Adrenal gland (tissue), 12 donors: ENCODE data around the gene TEX35. TPM values are rescaled to one million over a fixed set of nuclear protein-coding genes. Genes with fewer than 3 reads are reported as not detected.

Experiments used
- DNase-seq, 7 donors: peaks; one replicate each; pipeline ENCODE4 v3.0.0-alpha.2; 2019 to 2020
- H3K27ac ChIP-seq, 5 donors: fragments of 200-600 bp; sonication (generic) in 4 of 5; 1 replicate in 3 of 5; 2 replicates in 2 of 5; pipeline versions ENCODE4 v1.5.1 to v1.8.0; 2016 to 2020; ENCODE audit warnings: mild to moderate bottlenecking in 1 of 5
- H3K27me3 ChIP-seq: fragments of 200-600 bp; 2 replicates; pipeline ENCODE4 v1.8.0; 2021
- H3K36me3 ChIP-seq, 2 donors: fragments of 200-600 bp; replicated peaks in 1 of 2; 1 replicate in 1 of 2; 2 replicates in 1 of 2; pipeline versions ENCODE4 v1.5.1 to v1.8.0; 2018 to 2022
- H3K4me1 ChIP-seq, 2 donors: fragments of 200-600 bp; replicated peaks in 1 of 2; 1 replicate in 1 of 2; 2 replicates in 1 of 2; pipeline versions ENCODE4 v1.5.1 to v1.8.0; 2018 to 2021
- H3K4me3 ChIP-seq, 4 donors: fragments of 200-600 bp; sonication (generic) in 3 of 4; one replicate each; pipeline ENCODE4 v1.5.1; 2016 to 2018
- H3K9me3 ChIP-seq, 3 donors: fragments of 200-600 bp; sonication (generic) in 1 of 3; replicated peaks in 1 of 3; 1 replicate in 2 of 3; 2 replicates in 1 of 3; pipeline versions ENCODE4 v1.5.1 to v1.8.0; 2016 to 2021
- CTCF ChIP-seq, 6 experiments: fragments of 450-650 bp in 4 of 6; fragments of 200-600 bp in 2 of 6; sonication (generic) in 1 of 6; IDR thresholded peaks; 1 replicate in 5 of 6; 2 replicates in 1 of 6; pipeline versions ENCODE4 v1.5.1 to v1.8.0; 2016 to 2021; ENCODE audit warnings: antibody characterized with exemption in 6 of 6, mild to moderate bottlenecking in 2 of 6, moderate library complexity in 1 of 6
- POLR2A ChIP-seq, 2 donors: fragments of 450-650 bp; IDR thresholded peaks; one replicate each; pipeline ENCODE4 v1.6.1; 2017; ENCODE audit warnings: antibody characterized with exemption in 2 of 2, mild to moderate bottlenecking in 2 of 2, moderate library complexity in 1 of 2
- WGBS, 4 donors: extraction: QIAGEN DNeasy Blood & Tissue Kit in 2 of 4; methylation state at CpG; one replicate each; pipeline versions ENCODE4 v1.1.5 to v1.1.7; 2013 to 2017; 5-methylcytosine and 5-hydroxymethylcytosine counted together
- intact Hi-C, 2 donors: fragments of 100-400 bp; cut with DNase I; formaldehyde crosslinking; loops; one replicate each; pipeline versions ENCODE4 v1.14.1 to v1.15.0; 2022 to 2023
- polyA plus RNA-seq, 3 donors: library from polyadenylated mRNA; stranded (reverse); fragments of 200-250 nt in 2 of 3; fragments of 350-450 nt in 1 of 3; fragmentation: Illumina TruSeq in 1 of 3; extraction: RNeasy Lipid Tissue Mini Kit (QIAGEN cat#74804) in 1 of 3; gene quantifications; one replicate each; pipeline ENCODE4 v1.2.3, GENCODE V29; 2013 to 2014
- total RNA-seq, 9 donors: library from RNA; depleted of rRNA in 4 of 9; stranded (reverse); fragments of >200 nt in 4 of 9; fragments of 120-200 nt in 1 of 9; fragmentation: NEBNext Ultra II Directional in 1 of 9; extraction: Animal tissue kit (Norgen Biotek cat#: 25700) in 1 of 9; gene quantifications; one replicate each; pipeline versions ENCODE4 v1.1.0 to v1.2.4, GENCODE V29; 2013 to 2023
- donor health status: healthy with polysubstance abuse.
- donor health status: Bipolar disorder and iron deficiency.
- donor health status: DM: yes; HTN: yes; CAD: no.
- donor health status: DM: no; HTN: no; CAD: no.
- donor health status: DM: no; HTN: no; CAD: no.
- donor health status: DM: yes; HTN: yes; CAD: no.

TEX35 gene
- total and polyA plus RNA-seq, 12 donors, result not detected

- DNase-seq, result no peak
- WGBS, 4 donors, result 79 to 89% (median 87%) methylated on average over 9 to 10 of the region's 10 CpGs
- Histone ChIP-seq H3K4me3 (no peak overlapping the region), H3K4me1 (no peaks in the 10 kb centered on the region), H3K27ac (no peak overlapping the region), H3K27me3 (no peaks in the 10 kb centered on the region), H3K36me3 (no peaks in the 10 kb centered on the region), H3K9me3 (no peaks in the 10 kb centered on the region)
- intact Hi-C loops, result no loop called here
- TF ChIP-seq POLR2A (IDR thresholded peaks at IDR 0.05) (no peak), CTCF (IDR thresholded peaks at IDR 0.05) (no peak)
Measured at GRCh38 chr1:178528228-178528952, 15.5 kb downstream of the TEX35 start.

GRCh38 chr1:178528953-178529335 is 16.0 kb downstream of the TEX35 start:
- Histone ChIP-seq H3K9me3 (no peaks in the 10 kb centered on the region), H3K27me3 (no peaks in the 10 kb centered on the region), H3K4me1 (no peaks in the 10 kb centered on the region), H3K36me3 (no peaks in the 10 kb centered on the region), H3K27ac (no peak overlapping the region), H3K4me3 (no peak overlapping the region)
- WGBS, 4 donors, result 76 to 91% (median 89%) methylated on average over 3 to 4 of the region's 4 CpGs
- intact Hi-C loops, result no loop called here
- TF ChIP-seq POLR2A (IDR thresholded peaks at IDR 0.05), result no peak
- no peak for TF ChIP-seq CTCF (IDR thresholded peaks at IDR 0.05)
- DNase-seq, result no peak

- Histone ChIP-seq H3K36me3 (no peaks in the 10 kb centered on the region), H3K9me3 (no peaks in the 10 kb centered on the region), H3K4me3 (no peak overlapping the region), H3K27me3 (no peaks in the 10 kb centered on the region), H3K27ac (no peak overlapping the region), H3K4me1 (no peaks in the 10 kb centered on the region)
- intact Hi-C loops, result loop anchor here in 1 of 2 donors (5.0 kb wide), 1 partner anchor 473 kb away; no protein-coding TSS in a partner anchor
- DNase-seq, result no peak
- TF ChIP-seq CTCF (IDR thresholded peaks at IDR 0.05) (no peak), POLR2A (IDR thresholded peaks at IDR 0.05) (no peak)
- 88 to 97% (median 92%) methylated on average over 8 of the region's 8 CpGs for WGBS, 4 donors
Measured at GRCh38 chr1:178529364-178530036, 16.6 kb downstream of the TEX35 start.

GRCh38 chr1:178530037-178530402 is 17.1 kb downstream of the TEX35 start:
- no peaks in the 10 kb centered on the region for H3K27me3 ChIP-seq
- 46 to 68% (median 60%) methylated on average over 2 of the region's 2 CpGs for WGBS, 4 donors
- no peak overlapping the region for H3K27ac ChIP-seq
- intact Hi-C loops, result loop anchor here in 1 of 2 donors (5.0 kb wide), 1 partner anchor 472 kb away; no protein-coding TSS in a partner anchor
- no peaks in the 10 kb centered on the region for H3K9me3 ChIP-seq
- no peaks in the 10 kb centered on the region for H3K4me1 ChIP-seq
- no peak for TF ChIP-seq POLR2A (IDR thresholded peaks at IDR 0.05)
- TF ChIP-seq CTCF (IDR thresholded peaks at IDR 0.05), result no peak
- H3K4me3 ChIP-seq, result no peak overlapping the region
- no peaks in the 10 kb centered on the region for H3K36me3 ChIP-seq
- peak in 5 of 7 donors; percentile 26 to 51 (median 37) for DNase-seq
